Stomach (tissue), 4 donors: Measurements from ENCODE around the gene PHYHD1.

Source experiments
- CTCF ChIP-seq, 7 experiments: fragments of 450-650 bp in 4 of 7; fragments of 200-600 bp in 3 of 7; sonication (generic) in 3 of 7; IDR thresholded peaks; one replicate each; pipeline ENCODE4 v1.5.1; 2016 to 2019; ENCODE audit warnings: antibody characterized with exemption in 7 of 7, control low read depth in 2 of 7, mild to moderate bottlenecking in 1 of 7
- POLR2AphosphoS5 ChIP-seq, 3 donors: sonication (generic); formaldehyde crosslinking; IDR thresholded peaks; one replicate each; pipeline ENCODE4 v1.6.1; 2016; ENCODE audit warnings: antibody characterized with exemption in 3 of 3

DNA sequence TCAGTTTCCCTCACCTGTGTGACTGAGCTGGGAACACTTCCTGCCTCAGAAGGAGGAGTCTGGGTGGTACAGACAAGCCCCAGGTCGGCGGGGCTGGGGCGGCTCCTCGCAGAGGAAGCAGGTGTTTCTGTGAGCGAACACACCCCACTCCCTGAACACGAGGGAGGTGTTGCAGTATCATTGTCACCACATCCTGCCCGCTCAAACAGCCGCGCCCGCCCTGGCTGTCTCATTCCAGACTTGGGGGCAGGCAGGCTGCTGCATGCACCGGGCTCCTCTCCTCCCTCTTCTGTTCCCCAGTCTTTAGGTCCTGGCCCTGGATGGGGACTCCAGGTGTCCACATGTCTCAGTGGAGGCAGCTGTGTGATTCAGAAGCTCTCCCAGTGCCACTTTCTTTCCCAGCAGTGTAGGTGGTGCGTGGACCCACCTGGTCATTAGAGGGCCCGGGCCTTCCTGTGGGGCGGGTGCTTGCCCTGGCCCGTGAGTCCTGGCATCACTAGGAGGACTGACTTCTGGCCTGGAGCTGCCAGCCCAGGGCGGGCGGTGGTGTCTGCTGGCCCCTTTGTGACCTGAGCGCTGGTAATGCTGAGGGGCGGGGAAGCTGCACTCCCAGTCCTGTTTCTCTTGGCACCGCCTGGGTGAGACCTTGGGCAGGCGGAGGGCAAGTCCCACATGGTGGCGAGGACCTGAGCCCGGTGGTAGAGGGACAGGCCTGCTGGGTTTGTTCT lies 18.3 kb upstream of the PHYHD1 start:
- TF ChIP-seq POLR2AphosphoS5 (IDR thresholded peaks at IDR 0.05) (peak in 2 of 3 donors; percentile 54 to 59), CTCF (IDR thresholded peaks at IDR 0.05) (no peak)
